SK-N-SH (cell line): ENCODE results near the gene PCDHGB6. TPM values are rescaled to one million over a fixed set of nuclear protein-coding genes. Genes with fewer than 3 reads are reported as not detected.

Experiments
- CTCF ChIA-PET: fragments of 300-600, 350-600 bp; formaldehyde crosslinking; extraction: SDS; loops from one replicate; lab custom pipeline; 2021; lab: Yijun Ruan, JAX
- POLR2A ChIA-PET: fragments of 350-600 bp; sonication (Branson Sonifier 250); formaldehyde crosslinking; extraction: SDS; loops from one replicate; lab custom pipeline; 2020; ENCODE audit warnings: antibody characterized with exemption, inconsistent platforms; lab: Yijun Ruan, JAX
- DNase-seq: peaks from one replicate; pipeline ENCODE4 v3.0.0; 2012
- H2AFZ ChIP-seq: fragments of 200-600 bp; sonication (generic); 2 replicates; pipeline ENCODE4 v1.8.1; 2016; ENCODE audit warnings: antibody characterized with exemption, mild to moderate bottlenecking, low read depth
- H3F3A ChIP-seq: fragments of 200-600 bp; sonication (generic); replicated peaks from 2 replicates; pipeline ENCODE3; 2016; ENCODE audit warnings: antibody characterized with exemption, mild to moderate bottlenecking; ENCODE audit not compliant: insufficient read depth
- H3K27ac ChIP-seq, 2 experiments: fragments of 200-500 bp in 1 of 2; fragments of 200-600 bp in 1 of 2; sonication (Bioruptor generic) in 1 of 2; sonication (generic), shearing (Covaris generic) in 1 of 2; 2 replicates each; pipeline versions ENCODE4 v1.5.1 to v1.6.1; 2014 to 2016; ENCODE audit warnings: low read depth in 2 of 2, inconsistent platforms in 1 of 2, low read length in 1 of 2, mild to moderate bottlenecking in 1 of 2, mixed read lengths in 1 of 2
- H3K27me3 ChIP-seq: fragments of 200-600 bp; sonication (generic), shearing (Covaris generic); 2 replicates; pipeline ENCODE4 v1.6.1; 2016; ENCODE audit warnings: mixed run types; ENCODE audit not compliant: insufficient read depth
- H3K36me3 ChIP-seq, 2 experiments: fragments of 200-500 bp in 1 of 2; fragments of 200-600 bp in 1 of 2; sonication (Bioruptor generic) in 1 of 2; sonication (generic) in 1 of 2; replicated peaks in 1 of 2; 2 replicates each; pipeline versions ENCODE3 to v1.5.1; 2014 to 2016; ENCODE audit warnings: low read length in 1 of 2, mild to moderate bottlenecking in 1 of 2; ENCODE audit not compliant: insufficient read depth in 2 of 2, control insufficient read depth in 1 of 2
- H3K4me1 ChIP-seq, 2 experiments: fragments of 200-500 bp in 1 of 2; fragments of 200-600 bp in 1 of 2; sonication (Bioruptor generic) in 1 of 2; sonication (generic), shearing (Covaris generic) in 1 of 2; 2 replicates each; pipeline versions ENCODE4 v1.5.1 to v1.6.1; 2014 to 2016; ENCODE audit warnings: low read depth in 1 of 2, low read length in 1 of 2, mixed run types in 1 of 2; ENCODE audit not compliant: insufficient read depth in 2 of 2, control insufficient read depth in 1 of 2
- H3K4me2 ChIP-seq: fragments of 200-600 bp; sonication (generic), shearing (Covaris generic); 2 replicates; pipeline ENCODE4 v1.6.1; 2017; ENCODE audit warnings: mixed run types
- H3K4me3 ChIP-seq, 2 experiments: fragments of 200-500 bp in 1 of 2; fragments of 200-600 bp in 1 of 2; sonication (Bioruptor generic) in 1 of 2; sonication (generic), shearing (Covaris generic) in 1 of 2; 2 replicates each; pipeline versions ENCODE4 v1.5.1 to v1.8.1; 2014 to 2016; ENCODE audit warnings: low read depth in 2 of 2, inconsistent platforms in 1 of 2, low read length in 1 of 2, mild to moderate bottlenecking in 1 of 2, mixed read lengths in 1 of 2, moderate library complexity in 1 of 2
- H3K79me2 ChIP-seq: fragments of 200-600 bp; sonication (generic); 2 replicates; pipeline ENCODE4 v1.8.1; 2017; ENCODE audit warnings: mild to moderate bottlenecking; ENCODE audit not compliant: insufficient read depth
- H3K9ac ChIP-seq: fragments of 200-600 bp; sonication (generic); 2 replicates; pipeline ENCODE4 v1.6.1; 2017; ENCODE audit warnings: mixed run types
- H3K9me2 ChIP-seq: fragments of 200-600 bp; sonication (generic); 2 replicates; pipeline ENCODE4 v1.6.1; 2017; ENCODE audit warnings: mixed run types
- H3K9me3 ChIP-seq: fragments of 200-600 bp; sonication (generic); 2 replicates; pipeline ENCODE4 v1.6.1; 2017; ENCODE audit warnings: mixed run types, mild to moderate bottlenecking, moderate library complexity
- H4K20me1 ChIP-seq: fragments of 200-600 bp; sonication (generic); 2 replicates; pipeline ENCODE4 v1.6.1; 2017; ENCODE audit warnings: mild to moderate bottlenecking, mixed run types; ENCODE audit not compliant: insufficient read depth
- CTCF ChIP-seq: fragments of 200-600 bp; sonication (generic); IDR thresholded peaks from 2 replicates; pipeline ENCODE4 v1.6.1; 2017; ENCODE audit warnings: antibody characterized with exemption, mild to moderate bottlenecking, moderate library complexity
- EP300 ChIP-seq, 2 experiments: IDR thresholded peaks; 2 replicates each; pipeline versions ENCODE4 v1.4.0 to v1.6.1; 2012; ENCODE audit warnings: borderline replicate concordance in 1 of 2, low read depth in 1 of 2, low read length in 1 of 2
- FOSL2 ChIP-seq: IDR thresholded peaks from 2 replicates; pipeline ENCODE4 v1.4.0; 2012; ENCODE audit warnings: low read depth, mild to moderate bottlenecking, moderate library complexity, borderline replicate concordance
- GABPA ChIP-seq: IDR thresholded peaks from 2 replicates; pipeline ENCODE4 v1.4.0; 2012; ENCODE audit warnings: low read depth, mild to moderate bottlenecking
- GATA2 ChIP-seq: sonication (generic); formaldehyde crosslinking; IDR thresholded peaks from 2 replicates; pipeline ENCODE4 v1.5.0; 2020; ENCODE audit warnings: mild to moderate bottlenecking, missing genetic modification reagents
- RAD21 ChIP-seq: IDR thresholded peaks from 2 replicates; pipeline ENCODE4 v1.6.1; 2012; ENCODE audit warnings: mild to moderate bottlenecking, low read length
- REST ChIP-seq: IDR thresholded peaks from 2 replicates; pipeline ENCODE4 v1.6.1; 2012; ENCODE audit warnings: mild to moderate bottlenecking, low read depth, low read length, moderate library complexity
- RFX5 ChIP-seq: IDR thresholded peaks from 2 replicates; pipeline ENCODE4 v1.6.1; 2012; ENCODE audit warnings: mild to moderate bottlenecking, improper control_type of control experiment, low read length
- SIN3A ChIP-seq: IDR thresholded peaks from 2 replicates; pipeline ENCODE4 v1.6.1; 2012; ENCODE audit warnings: low read depth, mild to moderate bottlenecking, low read length, moderate library complexity, borderline replicate concordance
- SMC3 ChIP-seq: IDR thresholded peaks from 2 replicates; pipeline ENCODE4 v1.6.1; 2012; ENCODE audit warnings: low read depth, low read length, improper control_type of control experiment
- TAF1 ChIP-seq: IDR thresholded peaks from 2 replicates; pipeline ENCODE4 v1.6.1; 2012; ENCODE audit warnings: low read depth, mild to moderate bottlenecking, low read length, moderate library complexity, borderline replicate concordance
- WGBS: methylation state at CpG from one replicate; pipeline ENCODE4 v1.1.6; 2017; ENCODE audit warnings: low lambda C conversion rate; 5-methylcytosine and 5-hydroxymethylcytosine counted together
- polyA plus RNA-seq, 3 experiments: library from polyadenylated mRNA; depleted of rRNA; stranded (reverse); fragments of >200 nt; gene quantifications; 2 replicates each; pipeline ENCODE4 v1.2.3, GENCODE V29; 2012
- TF ChIP-seq, protein P1 (sequence below): IDR thresholded peaks from 2 replicates; pipeline ENCODE4 v1.4.0; 2012; ENCODE audit warnings: low read depth
- TF ChIP-seq, protein P2 (sequence below): IDR thresholded peaks from 2 replicates; pipeline ENCODE4 v1.4.0; 2012; ENCODE audit warnings: low read depth, borderline replicate concordance
- TF ChIP-seq, protein P3 (sequence below): IDR thresholded peaks from 2 replicates; pipeline ENCODE4; 2012

Gene PCDHGB6
- polyA plus RNA-seq, 1 of the 3 experiments (the other 2 are of a cell fraction): 0.18 TPM

- H3K9me2 ChIP-seq: no peaks in the 10 kb centered on the region
- POLR2A ChIA-PET: no interaction called here
- no peak within 1 kb of the TSS for H2AFZ ChIP-seq
- peaks cover 4% of the 10 kb centered on the region for H3F3A ChIP-seq
- H3K27ac ChIP-seq: no peak within 1 kb of the TSS
- CTCF ChIA-PET: interaction anchor here (0.9 to 2.5 kb wide), 5 partner anchors 105 to 328 kb away, joined by 3 to 11 read pairs (median 4); no protein-coding TSS in a partner anchor
- no peak within 1 kb of the TSS for H3K4me2 ChIP-seq
- H3K4me3 ChIP-seq: peak within 1 kb of the TSS; percentile 22 to 28; a peak in 3 of 4 replicates
- WGBS: 85% methylated on average over 31 of the region's 31 CpGs
- H4K20me1 ChIP-seq: no peaks in the 10 kb centered on the region
- no peaks in the 10 kb centered on the region for H3K9me3 ChIP-seq
- no peaks in the 10 kb centered on the region for H3K79me2 ChIP-seq
- no peak for DNase-seq
- H3K36me3 ChIP-seq: no peaks in the 10 kb centered on the region
- no peaks in the 10 kb centered on the region for H3K4me1 ChIP-seq
- TF ChIP-seq, protein P1, sequence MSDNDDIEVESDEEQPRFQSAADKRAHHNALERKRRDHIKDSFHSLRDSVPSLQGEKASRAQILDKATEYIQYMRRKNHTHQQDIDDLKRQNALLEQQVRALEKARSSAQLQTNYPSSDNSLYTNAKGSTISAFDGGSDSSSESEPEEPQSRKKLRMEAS: no peak
- TF ChIP-seq GATA2 (no peak), GABPA (no peak), RAD21 (peak; percentile 47), SMC3 (peak; percentile 26; the same call in 1 of the 2 replicates), CTCF (peak; percentile 54), FOSL2 (no peak)
- TF ChIP-seq, all 33 proteins: peak for 3
- Histone ChIP-seq H3K9ac (no peak within 1 kb of the TSS), H3K27me3 (no peaks in the 10 kb centered on the region)
These were observed 5.2 kb downstream of the PCDHGB6 start, which contains the start of gene PCDHGA10 for GRCh38 chr5:141412854-141413539. Gene PCDHGA10 (plus strand): TSS chr5:141412987. CDS start chr5:141413176, 189 bp downstream.

GRCh38 chr5:141413540-141414069, 5.8 kb downstream of the PCDHGB6 start:
- Histone ChIP-seq H3F3A (peaks cover 4% of the 10 kb centered on the region), H2AFZ (no peak overlapping the region), H3K9me3 (no peaks in the 10 kb centered on the region), H3K27ac (no peak overlapping the region), H3K4me1 (no peaks in the 10 kb centered on the region; a peak in 1 of 4 replicates), H3K79me2 (no peaks in the 10 kb centered on the region), H3K27me3 (no peaks in the 10 kb centered on the region), H3K36me3 (no peaks in the 10 kb centered on the region), H4K20me1 (no peaks in the 10 kb centered on the region), H3K9me2 (no peaks in the 10 kb centered on the region), H3K4me3 (no peak overlapping the region; a peak in 2 of 4 replicates), H3K9ac (no peak overlapping the region), H3K4me2 (no peak overlapping the region)
- ChIA-PET POLR2A (no interaction called here), CTCF (interaction anchor here (0.9 to 2.5 kb wide), 5 partner anchors 11 to 329 kb away, joined by 3 to 11 read pairs (median 4); no protein-coding TSS in a partner anchor)
- TF ChIP-seq FOSL2 (no peak), SIN3A (no peak), SMC3 (no peak), EP300 (IDR thresholded peaks at IDR 0.05; ENCODE audit: borderline replicate concordance in 1 of 2, low read depth in 1 of 2, low read length in 1 of 2) (no peak), RFX5 (no peak), GABPA (no peak), TAF1 (no peak), REST (no peak), RAD21 (no peak)
- TF ChIP-seq, protein P2, sequence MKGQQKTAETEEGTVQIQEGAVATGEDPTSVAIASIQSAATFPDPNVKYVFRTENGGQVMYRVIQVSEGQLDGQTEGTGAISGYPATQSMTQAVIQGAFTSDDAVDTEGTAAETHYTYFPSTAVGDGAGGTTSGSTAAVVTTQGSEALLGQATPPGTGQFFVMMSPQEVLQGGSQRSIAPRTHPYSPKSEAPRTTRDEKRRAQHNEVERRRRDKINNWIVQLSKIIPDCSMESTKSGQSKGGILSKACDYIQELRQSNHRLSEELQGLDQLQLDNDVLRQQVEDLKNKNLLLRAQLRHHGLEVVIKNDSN: no peak
- TF ChIP-seq, protein P3, sequence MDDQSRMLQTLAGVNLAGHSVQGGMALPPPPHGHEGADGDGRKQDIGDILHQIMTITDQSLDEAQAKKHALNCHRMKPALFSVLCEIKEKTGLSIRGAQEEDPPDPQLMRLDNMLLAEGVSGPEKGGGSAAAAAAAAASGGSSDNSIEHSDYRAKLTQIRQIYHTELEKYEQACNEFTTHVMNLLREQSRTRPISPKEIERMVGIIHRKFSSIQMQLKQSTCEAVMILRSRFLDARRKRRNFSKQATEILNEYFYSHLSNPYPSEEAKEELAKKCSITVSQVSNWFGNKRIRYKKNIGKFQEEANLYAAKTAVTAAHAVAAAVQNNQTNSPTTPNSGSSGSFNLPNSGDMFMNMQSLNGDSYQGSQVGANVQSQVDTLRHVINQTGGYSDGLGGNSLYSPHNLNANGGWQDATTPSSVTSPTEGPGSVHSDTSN: no peak
- 92% methylated on average over 23 of the region's 25 CpGs for WGBS
- no peak for DNase-seq
